ENCODE results near the gene CD180. TPM values are rescaled to one million over a fixed set of nuclear protein-coding genes. Genes with fewer than 3 reads are reported as not detected.
A peak's percentile ranks its signal among the peaks of the same experiment; 100 is the strongest.

The CD180 gene
- total RNA-seq, 6 experiments from 2014 or later, result 0.44 to 3.3 (median 0.67) TPM

GRCh38 chr5:67197536-67197935, 937 bp upstream of the CD180 start:
- no peak for ATAC-seq
- Histone ChIP-seq H3K27ac (no peak overlapping the region), H3K4me1 (no peaks in the 10 kb centered on the region), H3K4me3 (no peak overlapping the region), H3K27me3 (no peaks in the 10 kb centered on the region), H3K9me3 (no peaks in the 10 kb centered on the region), H3K36me3 (no peaks in the 10 kb centered on the region)
- 100% methylated on average over 1 of the region's 1 CpG for WGBS (ENCODE audit: insufficient coverage, low coverage, low lambda C conversion rate, missing lambda C conversion rate)
- DNase-seq, result no peak
- intact Hi-C loops (cut with DNase I), result no loop called here
- TF ChIP-seq POLR2A (IDR thresholded peaks at IDR 0.05), result no peak
- TF ChIP-seq CTCF (IDR thresholded peaks at IDR 0.05), result no peak

- TF ChIP-seq POLR2A (IDR thresholded peaks at IDR 0.05), result no peak
- H3K9me3 ChIP-seq, result no peaks in the 10 kb centered on the region
- H3K4me3 ChIP-seq, result peak overlapping the region in 1 of 3 donors; percentile 13
- H3K36me3 ChIP-seq, result no peaks in the 10 kb centered on the region
- peak in 3 of 4 donors; percentile 22 to 29 (median 23) for ATAC-seq
- H3K27me3 ChIP-seq, result no peaks in the 10 kb centered on the region
- intact Hi-C loops (cut with DNase I), result no loop called here
- 57% methylated on average over 4 of the region's 7 CpGs for WGBS (ENCODE audit: insufficient coverage, low coverage, low lambda C conversion rate, missing lambda C conversion rate)
- no peak for DNase-seq
- H3K27ac ChIP-seq, result no peak overlapping the region
- H3K4me1 ChIP-seq, result no peaks in the 10 kb centered on the region
Measured at GRCh38 chr5:67195406-67196275, 958 bp downstream of the CD180 start.

- no peaks in the 10 kb centered on the region for H3K36me3 ChIP-seq
- DNase-seq, result no peak
- no peak for ATAC-seq
- H3K9me3 ChIP-seq, result no peaks in the 10 kb centered on the region
- H3K4me1 ChIP-seq, result no peaks in the 10 kb centered on the region
- no peaks in the 10 kb centered on the region for H3K27me3 ChIP-seq
- TF ChIP-seq POLR2A (IDR thresholded peaks at IDR 0.05) (no peak), CTCF (IDR thresholded peaks at IDR 0.05) (no peak)
- H3K4me3 ChIP-seq, result no peak overlapping the region
- intact Hi-C loops (cut with DNase I), result no loop called here
- peak overlapping the region in 1 of 3 donors; percentile 37 for H3K27ac ChIP-seq
- WGBS (ENCODE audit: insufficient coverage, low coverage, low lambda C conversion rate, missing lambda C conversion rate), result 71% methylated on average over 3 of the region's 3 CpGs
Measured at GRCh38 chr5:67194166-67194565, 2.4 kb downstream of the CD180 start.

GRCh38 chr5:67193439-67193807, 3.2 kb downstream of the CD180 start:
- H3K27me3 ChIP-seq, result no peaks in the 10 kb centered on the region
- ATAC-seq, result peak in 3 of 4 donors; percentile 27 to 51 (median 33)
- no peaks in the 10 kb centered on the region for H3K4me1 ChIP-seq
- H3K36me3 ChIP-seq, result no peaks in the 10 kb centered on the region
- TF ChIP-seq POLR2A (IDR thresholded peaks at IDR 0.05) (no peak), CTCF (IDR thresholded peaks at IDR 0.05) (no peak)
- no peaks in the 10 kb centered on the region for H3K9me3 ChIP-seq
- no peak overlapping the region for H3K4me3 ChIP-seq
- no peak for DNase-seq
- peak overlapping the region in 1 of 3 donors; percentile 37 for H3K27ac ChIP-seq
- intact Hi-C loops (cut with DNase I), result no loop called here
- 25% methylated on average over 2 of the region's 2 CpGs for WGBS (ENCODE audit: insufficient coverage, low coverage, low lambda C conversion rate, missing lambda C conversion rate)

GRCh38 chr5:67192719-67193438, 3.7 kb downstream of the CD180 start:
- Histone ChIP-seq H3K4me3 (no peak overlapping the region), H3K4me1 (no peaks in the 10 kb centered on the region), H3K9me3 (no peaks in the 10 kb centered on the region), H3K27me3 (no peaks in the 10 kb centered on the region), H3K27ac (no peak overlapping the region), H3K36me3 (no peaks in the 10 kb centered on the region)
- no peak for TF ChIP-seq POLR2A (IDR thresholded peaks at IDR 0.05)
- TF ChIP-seq CTCF (IDR thresholded peaks at IDR 0.05), result no peak
- WGBS (ENCODE audit: insufficient coverage, low coverage, low lambda C conversion rate, missing lambda C conversion rate), result 63% methylated on average over 9 of the region's 9 CpGs
- intact Hi-C loops (cut with DNase I), result no loop called here
- DNase-seq (no peak), ATAC-seq (peak; percentile 36 to 57 (median 45))

Measured in right lobe of liver (tissue), 6 donors.